GM23338 (cell line): ENCODE data around the gene COL6A3. TPM values are rescaled to one million over a fixed set of nuclear protein-coding genes. Genes with fewer than 3 reads are reported as not detected.

Source experiments
- ATAC-seq: fragments of 200-7000 bp; cut with Tn5 transposase; 3 replicates; pipeline ENCODE4 v1.9.1; 2020
- DNase-seq: peaks from one replicate; pipeline ENCODE4 v3.0.0-alpha.2; 2015; ENCODE audit warnings: low spot score
- H2AFZ ChIP-seq: fragments of 200-600 bp; sonication (generic); 2 replicates; pipeline ENCODE4 v1.8.0; 2016; ENCODE audit warnings: antibody characterized with exemption, mild to moderate bottlenecking, moderate library complexity
- H3F3A ChIP-seq: fragments of 200-600 bp; sonication (generic); replicated peaks from 2 replicates; pipeline ENCODE4 v1.8.0; 2017; ENCODE audit warnings: antibody characterized with exemption, mixed run types, low read depth
- H3K27ac ChIP-seq: fragments of 200-600 bp; sonication (generic); 2 replicates; pipeline ENCODE4 v1.6.1; 2016; ENCODE audit warnings: low read depth
- H3K27me3 ChIP-seq: fragments of 200-600 bp; sonication (generic); 2 replicates; pipeline ENCODE4 v1.8.0; 2016; ENCODE audit warnings: mild to moderate bottlenecking, mixed run types, moderate library complexity; ENCODE audit not compliant: insufficient read depth
- H3K36me3 ChIP-seq: fragments of 200-600 bp; sonication (generic); 2 replicates; pipeline ENCODE4 v1.8.0; 2016; ENCODE audit warnings: mild to moderate bottlenecking; ENCODE audit not compliant: insufficient read depth
- H3K4me1 ChIP-seq: fragments of 200-600 bp; sonication (generic); 2 replicates; pipeline ENCODE4 v1.8.0; 2016; ENCODE audit warnings: mild to moderate bottlenecking, moderate library complexity; ENCODE audit not compliant: insufficient read depth
- H3K4me2 ChIP-seq: fragments of 200-600 bp; sonication (generic); 2 replicates; pipeline ENCODE4 v1.7.1; 2017; ENCODE audit warnings: mixed run types
- H3K4me3 ChIP-seq: fragments of 200-600 bp; sonication (generic); 2 replicates; pipeline ENCODE4 v1.6.1; 2016; ENCODE audit warnings: mixed run types
- H3K79me2 ChIP-seq: fragments of 200-600 bp; sonication (generic); replicated peaks from 2 replicates; pipeline ENCODE4 v1.8.0; 2017; ENCODE audit warnings: mild to moderate bottlenecking; ENCODE audit not compliant: insufficient read depth
- H3K9me2 ChIP-seq: fragments of 200-600 bp; sonication (generic); 2 replicates; pipeline ENCODE4 v1.8.0; 2017; ENCODE audit not compliant: insufficient read depth
- H4K20me1 ChIP-seq: fragments of 200-600 bp; sonication (generic); replicated peaks from 2 replicates; pipeline ENCODE4 v1.8.0; 2017; ENCODE audit warnings: mild to moderate bottlenecking; ENCODE audit not compliant: insufficient read depth
- H3K27ac Mint-ChIP-seq: 2 replicates; pipeline ENCODE4 v1.8.0; 2020; ENCODE audit warnings: inconsistent platforms, mild to moderate bottlenecking, moderate library complexity, mixed read lengths
- H3K27me3 Mint-ChIP-seq: 3 replicates; pipeline ENCODE4 v1.8.0; 2022; ENCODE audit warnings: low read depth, mild to moderate bottlenecking, moderate library complexity, mixed read lengths, inconsistent platforms; ENCODE audit not compliant: insufficient read depth, poor library complexity
- H3K36me3 Mint-ChIP-seq: 3 replicates; pipeline ENCODE4 v1.8.0; 2021; ENCODE audit warnings: low read depth, mild to moderate bottlenecking, inconsistent platforms, moderate library complexity, mixed read lengths
- H3K4me1 Mint-ChIP-seq: 3 replicates; pipeline ENCODE4 v1.8.0; 2020; ENCODE audit warnings: mild to moderate bottlenecking, inconsistent platforms, mixed read lengths
- H3K4me3 Mint-ChIP-seq: 3 replicates; pipeline ENCODE4 v1.8.0; 2021; ENCODE audit warnings: moderate library complexity, mild to moderate bottlenecking, inconsistent platforms, mixed read lengths
- H3K9me3 Mint-ChIP-seq: 3 replicates; pipeline ENCODE4 v1.8.0; 2020; ENCODE audit warnings: moderate library complexity, mild to moderate bottlenecking, inconsistent platforms, mixed read lengths
- CREB1 ChIP-seq: fragments of 250-450 bp; sonication (Bioruptor Pico); IDR thresholded peaks from 2 replicates; pipeline ENCODE4 v1.5.0; 2020; ENCODE audit warnings: low read depth, mild to moderate bottlenecking, moderate library complexity
- CTCF ChIP-seq, 2 experiments: fragments of 200-600 bp in 1 of 2; sonication (generic) in 1 of 2; conservative IDR thresholded peaks; 2 replicates each; pipeline versions ENCODE4 v1.5.1 to v1.6.1; 2016 to 2017; ENCODE audit warnings: antibody characterized with exemption in 2 of 2, low read depth in 2 of 2, mild to moderate bottlenecking in 2 of 2, moderate library complexity in 1 of 2
- ETS1 ChIP-seq: IDR thresholded peaks from 2 replicates; pipeline ENCODE4 v1.6.1; 2016; ENCODE audit warnings: antibody characterized with exemption
- EZH2 ChIP-seq: fragments of 200-600 bp; sonication (generic); IDR thresholded peaks from one replicate; pipeline ENCODE4 v1.8.0; 2017; ENCODE audit warnings: antibody characterized with exemption, mild to moderate bottlenecking, low read depth; ENCODE audit not compliant: unreplicated experiment
- EZH2phosphoT487 ChIP-seq: fragments of 200-600 bp; sonication (generic); IDR thresholded peaks from one replicate; pipeline ENCODE4 v1.8.1; 2018; ENCODE audit warnings: antibody characterized with exemption; ENCODE audit not compliant: unreplicated experiment
- JUNB ChIP-seq: IDR thresholded peaks from one replicate; pipeline ENCODE4 v1.6.1; 2016; ENCODE audit warnings: antibody characterized with exemption; ENCODE audit not compliant: unreplicated experiment
- NANOG ChIP-seq: IDR thresholded peaks from 2 replicates; pipeline ENCODE4 v1.6.1; 2016; ENCODE audit warnings: antibody characterized with exemption, borderline replicate concordance
- POLR2AphosphoS5 ChIP-seq: IDR thresholded peaks from 2 replicates; pipeline ENCODE4 v1.6.1; 2016; ENCODE audit warnings: antibody characterized with exemption, low read depth
- REST ChIP-seq: IDR thresholded peaks from one replicate; pipeline ENCODE4 v1.6.1; 2018; ENCODE audit warnings: antibody characterized with exemption; ENCODE audit not compliant: unreplicated experiment
- STAT1 ChIP-seq: IDR thresholded peaks from one replicate; pipeline ENCODE4 v1.6.1; 2016; ENCODE audit warnings: antibody characterized with exemption; ENCODE audit not compliant: unreplicated experiment
- ZNF114 ChIP-seq: fragments of 250-450 bp; sonication (Bioruptor Pico); IDR thresholded peaks from 2 replicates; pipeline ENCODE4 v1.5.0; 2020; ENCODE audit warnings: mild to moderate bottlenecking, moderate library complexity
- ZNF331 ChIP-seq: fragments of 250-450 bp; sonication (Bioruptor Pico); IDR thresholded peaks from 2 replicates; pipeline ENCODE4 v1.5.0; 2020; ENCODE audit warnings: low read depth, mild to moderate bottlenecking, moderate library complexity
- ZNF462 ChIP-seq: fragments of 250-450 bp; sonication (Bioruptor Pico); IDR thresholded peaks from 2 replicates; pipeline ENCODE4 v1.5.0; 2020; ENCODE audit warnings: mild to moderate bottlenecking, moderate library complexity
- polyA plus RNA-seq: library from polyadenylated mRNA; unstranded; fragments of >200 nt; fragmentation: Nextera tagmentation; extraction: Ambion mirVana; gene quantifications from 2 replicates; pipeline ENCODE4 v1.2.1, GENCODE V29; 2016
- total RNA-seq: library from RNA; depleted of rRNA; stranded (reverse); fragments of >200 nt; shearing (Covaris generic); gene quantifications from 2 replicates; pipeline ENCODE4 v1.2.3, GENCODE V29; 2014

The COL6A3 gene
- total and polyA plus RNA-seq, 2 experiments from 2014 or later = 1.2 to 7.3 TPM

GRCh38 chr2:237384672-237385020, 29.3 kb downstream of the COL6A3 start:
- TF ChIP-seq ETS1 = no peak
- TF ChIP-seq REST = no peak
- no peak for TF ChIP-seq POLR2AphosphoS5
- TF ChIP-seq EZH2 = no peak
- TF ChIP-seq NANOG = no peak
- TF ChIP-seq JUNB = no peak
- no peak for TF ChIP-seq ZNF462 (CRISPR knock-in tag)
- TF ChIP-seq EZH2phosphoT487 = no peak
- no peak for TF ChIP-seq STAT1
- no peak for TF ChIP-seq ZNF114 (CRISPR knock-in tag)
- TF ChIP-seq ZNF331 (CRISPR knock-in tag) = no peak
- TF ChIP-seq CTCF (conservative IDR thresholded peaks at IDR 0.05; ENCODE audit: low read depth in 2 of 2) = no peak
- no peak for TF ChIP-seq CREB1 (CRISPR knock-in tag)
- H3K36me3 ChIP-seq = no peaks in the 10 kb centered on the region
- no peaks in the 10 kb centered on the region for H3F3A ChIP-seq
- H3K27me3 ChIP-seq = no peaks in the 10 kb centered on the region
- Mint-ChIP-seq H3K4me1 (no peaks in the 10 kb centered on the region), H3K36me3 (no peaks in the 10 kb centered on the region; the same call in 2 of the 3 replicates), H3K4me3 (no peak overlapping the region), H3K27me3 (peaks cover 6% of the 10 kb centered on the region), H3K9me3 (no peaks in the 10 kb centered on the region), H3K27ac (no peak overlapping the region)
- H3K4me1 ChIP-seq = no peaks in the 10 kb centered on the region
- H2AFZ ChIP-seq = no peak overlapping the region
- no peaks in the 10 kb centered on the region for H4K20me1 ChIP-seq
- peaks cover 5% of the 10 kb centered on the region for H3K9me2 ChIP-seq
- no peaks in the 10 kb centered on the region for H3K79me2 ChIP-seq
- no peak overlapping the region for H3K4me3 ChIP-seq
- no peak for ATAC-seq
- no peak overlapping the region for H3K27ac ChIP-seq
- no peak for DNase-seq
- H3K4me2 ChIP-seq = no peak overlapping the region
